ENCODE results near the gene LRRD1. TPM values are rescaled to one million over a fixed set of nuclear protein-coding genes. Genes with fewer than 3 reads are reported as not detected.

LRRD1 gene
- total and polyA plus RNA-seq, 2 of the 13 experiments (the other 11 are each of a cell fraction or from before 2014, with no cell fraction given) = 0.03 TPM; not detected in 1

DNA sequence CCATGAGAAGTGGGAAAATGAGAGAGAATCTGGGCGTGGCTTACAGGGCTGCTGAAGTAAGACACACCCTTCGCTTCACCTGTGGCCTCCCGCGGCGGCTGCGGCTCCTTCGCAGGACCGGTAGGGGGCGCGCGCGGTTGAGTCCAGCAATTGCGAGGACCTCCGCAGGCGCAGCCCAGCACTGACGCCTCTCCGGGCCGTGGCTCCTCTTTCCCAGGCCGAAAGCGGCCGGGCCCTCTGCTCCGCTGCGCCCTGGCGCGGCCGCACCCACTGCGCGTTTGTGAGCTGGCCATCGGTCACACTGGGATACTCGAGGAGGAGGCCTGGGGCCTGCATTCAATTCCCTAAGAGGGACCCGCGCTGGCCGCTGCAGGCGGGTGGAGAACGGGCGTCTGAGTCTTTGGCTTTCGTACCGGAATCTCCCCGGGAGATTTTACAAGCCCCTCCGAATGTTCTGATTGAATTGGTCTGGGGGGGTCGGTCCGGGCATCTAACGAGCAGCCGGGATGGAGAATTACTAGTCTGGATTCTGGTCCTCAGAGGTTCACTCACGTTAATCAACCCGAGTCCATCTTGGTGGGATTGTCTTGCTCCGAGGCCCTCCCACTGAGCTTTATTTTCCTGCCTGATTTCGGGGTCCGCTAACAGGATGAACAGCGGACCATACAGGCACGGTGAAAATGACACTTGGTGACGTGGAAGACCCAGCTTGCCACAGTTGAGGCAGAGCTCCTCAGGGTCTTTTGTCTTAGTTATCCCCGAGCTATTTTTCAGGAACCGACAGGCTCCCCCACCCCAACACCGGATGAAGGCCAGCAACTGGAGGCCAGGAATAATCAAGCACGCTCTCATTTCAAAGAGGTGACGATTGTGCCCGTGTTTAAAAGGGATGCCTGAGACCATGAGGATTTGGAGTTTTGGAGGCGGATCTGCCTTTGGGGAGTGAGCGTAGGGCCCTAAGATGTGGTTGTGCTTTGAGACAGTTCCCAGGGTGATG lies at the start of gene LRRD1 (continued):
- no peak for TF ChIP-seq ZNF407 (CRISPR knock-in tag; IDR thresholded peaks at IDR 0.05; ENCODE audit: not compliant biosample characterization)
- peak; percentile 64 for TF ChIP-seq YY1 (IDR thresholded peaks at IDR 0.05; ENCODE audit: insufficient read depth, insufficient replicate concordance, low read depth, low read length)

Measured in HepG2 (cell line).